K562 (cell line): Measurements from ENCODE around the gene TRIM27. TPM values are rescaled to one million over a fixed set of nuclear protein-coding genes. Genes with fewer than 3 reads are reported as not detected.

Experiments
- COPS2 ChIP-seq: fragments of 450-650 bp; conservative IDR thresholded peaks from 2 replicates; pipeline ENCODE4 v1.6.1; 2016; ENCODE audit warnings: mild to moderate bottlenecking, moderate library complexity
- EHMT2 ChIP-seq: fragments of 450-650 bp; IDR thresholded peaks from 2 replicates; pipeline ENCODE4 v1.6.1; 2018; ENCODE audit warnings: antibody characterized with exemption
- FOXA3 ChIP-seq, 2 experiments: fragments of 450-650 bp in 1 of 2; sonication (generic) in 1 of 2; formaldehyde crosslinking; IDR thresholded peaks in 1 of 2; conservative IDR thresholded peaks in 1 of 2; 2 replicates each; pipeline versions ENCODE4 v1.4.0 to v1.8.0; 2020 to 2022; ENCODE audit warnings: mild to moderate bottlenecking in 2 of 2, missing genetic modification reagents in 1 of 2
- HMG20B ChIP-seq: fragments of 250-450 bp; sonication (Bioruptor Pico); IDR thresholded peaks from 2 replicates; pipeline ENCODE4 v1.5.0; 2021; ENCODE audit warnings: mild to moderate bottlenecking
- KDM1A ChIP-seq, 2 experiments: fragments of 450-650 bp; IDR thresholded peaks; 2 replicates each; pipeline ENCODE4 v1.6.1; 2016; ENCODE audit warnings: mild to moderate bottlenecking in 2 of 2
- L3MBTL2 ChIP-seq: fragments of 450-650 bp; IDR thresholded peaks from 2 replicates; pipeline ENCODE4 v1.6.1; 2016; ENCODE audit warnings: mild to moderate bottlenecking, moderate library complexity
- MAFF ChIP-seq: IDR thresholded peaks from 2 replicates; pipeline ENCODE4 v1.6.1; 2012; ENCODE audit warnings: low read length, improper control_type of control experiment
- MEIS2 ChIP-seq: fragments of 450-650 bp; IDR thresholded peaks from 2 replicates; pipeline ENCODE4 v1.6.1; 2014; ENCODE audit warnings: mild to moderate bottlenecking; ENCODE audit not compliant: partially characterized antibody
- NBN ChIP-seq: fragments of 450-650 bp; IDR thresholded peaks from 2 replicates; pipeline ENCODE4 v1.6.1; 2016; ENCODE audit warnings: low read depth, mild to moderate bottlenecking
- NFRKB ChIP-seq: fragments of 450-650 bp; IDR thresholded peaks from 2 replicates; pipeline ENCODE4 v1.6.1; 2016; ENCODE audit warnings: low read depth
- POLR2B ChIP-seq: fragments of 450-650 bp; IDR thresholded peaks from 2 replicates; pipeline ENCODE4 v1.6.1; 2018; ENCODE audit warnings: low read depth; ENCODE audit not compliant: partially characterized antibody
- POLR2H ChIP-seq: IDR thresholded peaks from 2 replicates; pipeline ENCODE4 v1.6.1; 2016; ENCODE audit warnings: missing genetic modification characterization, low read depth, mild to moderate bottlenecking, control low read depth, missing compliant biosample characterization, moderate library complexity
- RBM22 ChIP-seq: fragments of 200-400 bp; formaldehyde crosslinking; IDR thresholded peaks from 2 replicates; pipeline ENCODE4 v1.6.1; 2018; ENCODE audit warnings: low read length, low read depth; ENCODE audit not compliant: poor library complexity, severe bottlenecking
- RBM25 ChIP-seq: fragments of 200-400 bp; formaldehyde crosslinking; IDR thresholded peaks from 2 replicates; pipeline ENCODE4 v1.6.1; 2018; ENCODE audit warnings: low read length, low read depth, moderate library complexity; ENCODE audit not compliant: severe bottlenecking
- SREBF2 ChIP-seq: sonication (generic); formaldehyde crosslinking; IDR thresholded peaks from 2 replicates; pipeline ENCODE4 v1.4.0; 2020; ENCODE audit warnings: mild to moderate bottlenecking, missing genetic modification reagents
- TEAD4 ChIP-seq, 2 experiments: sonication (generic) in 1 of 2; formaldehyde crosslinking in 1 of 2; IDR thresholded peaks; 2 replicates each; pipeline versions ENCODE4 v1.6.1 to v1.8.0; 2012 to 2022; ENCODE audit warnings: borderline replicate concordance in 1 of 2, inconsistent platforms in 1 of 2, low read length in 1 of 2, mild to moderate bottlenecking in 1 of 2, missing genetic modification reagents in 1 of 2
- YBX1 ChIP-seq: fragments of 450-650 bp; IDR thresholded peaks from 2 replicates; pipeline ENCODE4 v1.7.1; 2016; ENCODE audit warnings: mild to moderate bottlenecking
- ZFP30 ChIP-seq: fragments of 250-450 bp; sonication (Bioruptor Pico); IDR thresholded peaks from 2 replicates; pipeline ENCODE4 v1.8.0; 2022; ENCODE audit warnings: moderate library complexity, mild to moderate bottlenecking, inconsistent platforms, borderline replicate concordance
- ZNF121 ChIP-seq: sonication (generic); formaldehyde crosslinking; conservative IDR thresholded peaks from 2 replicates; pipeline ENCODE4 v1.8.0; 2022; ENCODE audit warnings: missing genetic modification reagents
- ZNF766 ChIP-seq: fragments of 200-800 bp; sonication (Bioruptor generic); conservative IDR thresholded peaks from 2 replicates; pipeline ENCODE4 v1.6.1; 2016; ENCODE audit warnings: missing genetic modification characterization, missing compliant biosample characterization
- polyA plus RNA-seq, 8 experiments: library from polyadenylated mRNA; depleted of rRNA in 4 of 8; stranded (reverse) in 5 of 8; unstranded in 3 of 8; fragments of >200 nt; fragmentation: Nextera tagmentation in 2 of 8; fragmentation: Illumina TruSeq in 1 of 8; extraction: Ambion mirVana in 2 of 8; extraction: Trizol in 1 of 8; gene quantifications; 2 replicates each; pipeline versions ENCODE4 v1.2.1 to v1.2.3, GENCODE V29; 2011 to 2014; ENCODE audit warnings: inconsistent platforms in 1 of 8, missing spikeins in 1 of 8
- total RNA-seq, 7 experiments: library from RNA; depleted of rRNA in 6 of 7; stranded (reverse); fragments of >200 nt in 6 of 7; fragmentation: Illumina TruSeq in 2 of 7; extraction: Trizol in 2 of 7; gene quantifications; 2 replicates each; pipeline versions ENCODE4 v1.2.1 to v1.2.3, GENCODE V29; 2011 to 2021; ENCODE audit warnings: low replicate concordance in 1 of 7
- TF ChIP-seq, protein P1 (sequence below): IDR thresholded peaks from 2 replicates; pipeline ENCODE4 v1.6.1; 2011; ENCODE audit not compliant: insufficient read length; ENCODE audit errors: extremely low read depth
- TF ChIP-seq, protein P2 (sequence below): sonication (generic); formaldehyde crosslinking; IDR thresholded peaks from 2 replicates; pipeline ENCODE4 v1.9.0; 2022; ENCODE audit warnings: mild to moderate bottlenecking, missing genetic modification reagents
- TF ChIP-seq, protein P3 (sequence below): fragments of 450-650 bp; IDR thresholded peaks from 2 replicates; pipeline ENCODE4 v1.6.1; 2017; ENCODE audit warnings: antibody characterized with exemption, mild to moderate bottlenecking

TRIM27 gene
- total and polyA plus RNA-seq, 9 of the 15 experiments (the other 6 are each of a cell fraction or from before 2014, with no cell fraction given), result 37.7 to 235 (median 122) TPM

- no peak for TF ChIP-seq COPS2
- peak; percentile 81 for TF ChIP-seq EHMT2
- peak; percentile 71 for TF ChIP-seq L3MBTL2
- TF ChIP-seq ZNF121 (CRISPR knock-in tag), result no peak
- no peak for TF ChIP-seq TEAD4 (IDR thresholded peaks at IDR 0.05; ENCODE audit: low read length)
- no peak for TF ChIP-seq TEAD4 (CRISPR knock-in tag; IDR thresholded peaks at IDR 0.05; ENCODE audit: borderline replicate concordance)
- peak; percentile 75; the same call in 1 of the 2 replicates for TF ChIP-seq ZNF766 (CRISPR knock-in tag)
- no peak for TF ChIP-seq POLR2H (tag)
- peak; percentile 94 for TF ChIP-seq MAFF
- TF ChIP-seq YBX1, result no peak
- TF ChIP-seq FOXA3 (CRISPR knock-in tag; conservative IDR thresholded peaks at IDR 0.05 in 1 of 2, IDR thresholded peaks at IDR 0.05 in 1 of 2), result no peak; a peak in 1 of 4 replicates
- TF ChIP-seq RBM25, result no peak
- no peak for TF ChIP-seq SREBF2 (CRISPR knock-in tag)
- peak; percentile 85; the same call in 1 of the 2 replicates for TF ChIP-seq NFRKB
- no peak for TF ChIP-seq RBM22
- peak; percentile 73; the same call in 1 of the 2 replicates for TF ChIP-seq NBN
- TF ChIP-seq KDM1A (IDR thresholded peaks at IDR 0.05), result peak; percentile 91 to 93
- TF ChIP-seq, protein P1, sequence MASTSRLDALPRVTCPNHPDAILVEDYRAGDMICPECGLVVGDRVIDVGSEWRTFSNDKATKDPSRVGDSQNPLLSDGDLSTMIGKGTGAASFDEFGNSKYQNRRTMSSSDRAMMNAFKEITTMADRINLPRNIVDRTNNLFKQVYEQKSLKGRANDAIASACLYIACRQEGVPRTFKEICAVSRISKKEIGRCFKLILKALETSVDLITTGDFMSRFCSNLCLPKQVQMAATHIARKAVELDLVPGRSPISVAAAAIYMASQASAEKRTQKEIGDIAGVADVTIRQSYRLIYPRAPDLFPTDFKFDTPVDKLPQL, result no peak
- no peak for TF ChIP-seq HMG20B (CRISPR knock-in tag)
- peak; percentile 33 for TF ChIP-seq POLR2B
- TF ChIP-seq, protein P2, sequence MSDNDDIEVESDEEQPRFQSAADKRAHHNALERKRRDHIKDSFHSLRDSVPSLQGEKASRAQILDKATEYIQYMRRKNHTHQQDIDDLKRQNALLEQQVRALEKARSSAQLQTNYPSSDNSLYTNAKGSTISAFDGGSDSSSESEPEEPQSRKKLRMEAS (CRISPR knock-in tag), result peak; percentile 48
- TF ChIP-seq, protein P3, sequence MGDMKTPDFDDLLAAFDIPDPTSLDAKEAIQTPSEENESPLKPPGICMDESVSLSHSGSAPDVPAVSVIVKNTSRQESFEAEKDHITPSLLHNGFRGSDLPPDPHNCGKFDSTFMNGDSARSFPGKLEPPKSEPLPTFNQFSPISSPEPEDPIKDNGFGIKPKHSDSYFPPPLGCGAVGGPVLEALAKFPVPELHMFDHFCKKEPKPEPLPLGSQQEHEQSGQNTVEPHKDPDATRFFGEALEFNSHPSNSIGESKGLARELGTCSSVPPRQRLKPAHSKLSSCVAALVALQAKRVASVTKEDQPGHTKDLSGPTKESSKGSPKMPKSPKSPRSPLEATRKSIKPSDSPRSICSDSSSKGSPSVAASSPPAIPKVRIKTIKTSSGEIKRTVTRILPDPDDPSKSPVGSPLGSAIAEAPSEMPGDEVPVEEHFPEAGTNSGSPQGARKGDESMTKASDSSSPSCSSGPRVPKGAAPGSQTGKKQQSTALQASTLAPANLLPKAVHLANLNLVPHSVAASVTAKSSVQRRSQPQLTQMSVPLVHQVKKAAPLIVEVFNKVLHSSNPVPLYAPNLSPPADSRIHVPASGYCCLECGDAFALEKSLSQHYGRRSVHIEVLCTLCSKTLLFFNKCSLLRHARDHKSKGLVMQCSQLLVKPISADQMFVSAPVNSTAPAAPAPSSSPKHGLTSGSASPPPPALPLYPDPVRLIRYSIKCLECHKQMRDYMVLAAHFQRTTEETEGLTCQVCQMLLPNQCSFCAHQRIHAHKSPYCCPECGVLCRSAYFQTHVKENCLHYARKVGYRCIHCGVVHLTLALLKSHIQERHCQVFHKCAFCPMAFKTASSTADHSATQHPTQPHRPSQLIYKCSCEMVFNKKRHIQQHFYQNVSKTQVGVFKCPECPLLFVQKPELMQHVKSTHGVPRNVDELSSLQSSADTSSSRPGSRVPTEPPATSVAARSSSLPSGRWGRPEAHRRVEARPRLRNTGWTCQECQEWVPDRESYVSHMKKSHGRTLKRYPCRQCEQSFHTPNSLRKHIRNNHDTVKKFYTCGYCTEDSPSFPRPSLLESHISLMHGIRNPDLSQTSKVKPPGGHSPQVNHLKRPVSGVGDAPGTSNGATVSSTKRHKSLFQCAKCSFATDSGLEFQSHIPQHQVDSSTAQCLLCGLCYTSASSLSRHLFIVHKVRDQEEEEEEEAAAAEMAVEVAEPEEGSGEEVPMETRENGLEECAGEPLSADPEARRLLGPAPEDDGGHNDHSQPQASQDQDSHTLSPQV, result peak; percentile 96
- peak; percentile 53 for TF ChIP-seq MEIS2
- no peak for TF ChIP-seq ZFP30 (CRISPR knock-in tag)
These were observed 37.2 kb upstream of the TRIM27 start (continued) for GRCh38 chr6:28960846-28961500.
